ENCODE results near the gene P2RY1.

The P2RY1 gene, protein sequence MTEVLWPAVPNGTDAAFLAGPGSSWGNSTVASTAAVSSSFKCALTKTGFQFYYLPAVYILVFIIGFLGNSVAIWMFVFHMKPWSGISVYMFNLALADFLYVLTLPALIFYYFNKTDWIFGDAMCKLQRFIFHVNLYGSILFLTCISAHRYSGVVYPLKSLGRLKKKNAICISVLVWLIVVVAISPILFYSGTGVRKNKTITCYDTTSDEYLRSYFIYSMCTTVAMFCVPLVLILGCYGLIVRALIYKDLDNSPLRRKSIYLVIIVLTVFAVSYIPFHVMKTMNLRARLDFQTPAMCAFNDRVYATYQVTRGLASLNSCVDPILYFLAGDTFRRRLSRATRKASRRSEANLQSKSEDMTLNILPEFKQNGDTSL

GRCh38 chr3:152834776-152835600 lies at the start of gene P2RY1:
P2RY1 (plus strand) TSS chr3:152835131; CDS start chr3:152835783, 652 bp downstream.
- DNase-seq = peak; percentile 96

DNA sequence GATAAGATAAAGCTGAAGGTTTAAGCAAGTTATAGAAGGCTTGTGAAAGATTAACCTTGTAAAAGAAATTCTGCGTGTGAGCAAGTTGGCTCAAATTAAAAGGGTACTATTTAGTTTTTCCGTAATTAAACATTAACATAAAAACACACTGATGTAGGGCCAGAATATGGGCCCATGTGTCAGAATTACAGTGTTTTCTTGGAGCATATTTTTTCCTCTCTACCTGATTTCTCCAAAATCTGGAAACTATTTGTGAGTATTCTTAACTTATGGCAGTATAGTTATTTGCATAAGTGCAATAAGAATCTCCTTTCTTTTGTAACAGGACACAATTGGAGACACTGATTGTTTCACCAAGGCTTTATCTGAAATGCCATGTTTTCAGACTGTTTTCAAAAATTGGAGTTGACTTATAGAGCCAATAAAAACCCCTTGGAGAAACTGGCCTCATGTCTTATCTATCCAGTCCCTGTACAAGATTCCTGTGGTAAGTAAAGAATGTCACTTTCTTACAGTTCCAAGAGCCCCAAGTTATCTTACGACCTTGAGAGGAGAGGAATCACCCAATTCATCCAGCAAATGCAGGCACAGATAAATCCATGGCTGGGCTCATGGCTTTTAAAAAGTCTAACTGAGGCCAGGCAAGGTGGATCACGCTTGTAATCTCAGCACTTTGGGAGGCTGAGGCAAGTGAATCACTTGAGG lies 47.8 kb upstream of the P2RY1 start:
- peak; percentile 10 for DNase-seq

- no peak for DNase-seq
Observed at GRCh38 chr3:152790651-152791387, 44.1 kb upstream of the P2RY1 start.

DNA sequence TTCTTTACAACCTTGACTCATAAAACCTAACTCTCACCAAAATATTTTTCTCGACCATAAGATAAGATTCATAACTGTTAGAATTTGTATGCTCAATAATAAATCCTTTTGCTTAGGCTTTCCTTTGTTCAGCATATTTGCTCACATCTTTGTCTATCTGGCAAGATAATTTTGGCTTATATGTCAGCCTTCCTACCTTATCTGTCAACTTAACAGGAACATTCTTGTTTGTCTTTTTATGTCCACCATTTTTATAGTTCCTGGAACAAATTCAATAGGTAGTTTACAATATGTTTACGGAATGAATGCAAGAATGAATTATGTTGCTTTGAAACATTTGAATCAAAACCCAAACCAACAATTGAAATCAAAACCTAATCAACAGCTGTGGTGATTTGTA lies 41.0 kb upstream of the P2RY1 start:
- DNase-seq = no peak

DNA sequence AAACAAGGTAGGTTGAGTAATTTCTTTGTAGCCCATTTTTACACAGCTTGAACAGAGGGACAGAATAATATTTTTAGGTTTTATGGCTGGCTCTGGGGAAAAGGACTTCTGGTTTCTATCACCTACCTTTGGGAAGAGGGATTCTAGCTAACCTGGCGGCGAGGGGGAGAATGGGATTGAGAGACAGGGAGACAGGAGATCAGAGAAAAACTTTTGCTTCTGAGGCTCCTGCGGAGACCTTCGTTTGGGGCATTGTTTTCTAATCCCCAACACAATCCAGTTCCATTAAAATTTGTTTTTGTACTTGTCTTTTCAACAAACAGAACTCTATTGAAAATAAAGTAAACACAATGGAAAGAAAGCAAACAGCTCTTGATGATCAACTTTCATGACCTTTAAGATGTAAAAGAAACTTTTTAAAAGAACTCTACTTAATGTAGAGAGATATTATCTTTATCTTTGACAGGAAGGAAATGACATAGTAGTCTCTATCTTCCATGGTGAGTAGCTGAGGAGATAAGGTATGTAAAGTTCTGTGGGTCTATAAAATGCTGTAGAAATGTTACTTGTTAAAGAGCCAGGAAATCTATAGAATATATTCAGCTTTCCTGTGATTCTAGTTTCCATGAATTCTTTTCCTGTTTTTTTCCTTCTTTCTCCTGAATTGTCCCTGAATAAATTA lies 37.0 kb upstream of the P2RY1 start:
- peak; percentile 47 for DNase-seq

- DNase-seq = peak; percentile 63
Observed at GRCh38 chr3:152811974-152812760, 22.8 kb upstream of the P2RY1 start.

GRCh38 chr3:152817400-152817799 lies 17.5 kb upstream of the P2RY1 start:
- no peak for DNase-seq

DNA sequence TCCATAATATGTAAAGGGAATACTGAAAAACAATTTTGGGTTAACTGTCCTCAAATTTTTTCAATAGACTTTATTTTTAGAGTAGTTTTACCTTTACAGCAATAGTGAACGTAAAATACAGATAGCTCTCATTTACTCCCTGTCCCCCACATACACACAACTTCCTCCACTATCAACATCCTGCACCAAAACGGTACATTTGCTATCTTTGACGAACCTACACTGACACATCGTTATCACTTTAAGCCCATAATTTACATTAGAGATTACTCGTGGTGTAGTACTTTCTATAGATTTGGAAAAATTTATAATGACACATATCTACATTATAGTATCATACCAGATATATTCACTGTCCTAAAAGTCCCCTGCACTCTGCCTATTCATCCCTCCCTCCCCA lies 16.9 kb upstream of the P2RY1 start:
- DNase-seq = peak; percentile 66

- DNase-seq = no peak
Observed at GRCh38 chr3:152823173-152823572, 11.8 kb upstream of the P2RY1 start.

DNA sequence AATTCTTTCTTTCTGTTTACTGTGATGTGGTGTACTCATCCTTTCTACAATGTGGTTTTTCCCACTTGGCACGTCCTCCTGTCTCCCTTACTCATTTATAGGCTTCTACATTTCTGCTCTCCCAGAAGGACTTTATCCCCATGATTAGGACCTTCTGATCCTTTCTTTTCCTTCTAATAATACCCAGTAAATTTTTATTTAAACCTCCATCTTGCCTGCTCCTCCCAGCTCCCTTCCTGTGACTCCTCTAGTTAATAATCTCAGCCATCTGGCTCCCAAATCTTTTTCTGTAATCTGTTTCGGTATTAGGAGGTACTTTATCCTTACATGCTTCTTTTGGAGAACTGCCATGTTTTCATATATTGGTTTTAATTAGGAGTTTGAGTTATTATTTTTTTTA lies 11.2 kb upstream of the P2RY1 start:
- DNase-seq = no peak

DNA sequence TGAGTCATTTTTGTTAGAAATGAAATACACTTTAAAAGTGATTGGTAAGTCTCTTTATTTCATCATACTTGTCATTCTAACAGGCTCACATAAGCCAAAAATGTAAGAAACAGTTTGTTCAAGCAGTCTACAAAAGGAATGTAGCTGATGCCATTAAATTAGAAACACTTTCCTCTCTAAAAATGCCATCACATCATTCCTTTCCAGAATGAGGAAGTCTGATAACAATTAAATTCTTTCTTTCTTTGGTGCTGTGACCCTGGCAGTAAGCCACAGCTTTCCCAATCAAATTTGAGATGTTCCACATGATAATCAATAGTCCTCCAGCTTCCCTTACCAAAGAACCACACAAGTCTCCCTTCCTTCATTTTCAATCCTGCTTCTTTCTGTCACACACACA lies 9.4 kb upstream of the P2RY1 start:
- DNase-seq = peak; percentile 12

- no peak for DNase-seq
Observed at GRCh38 chr3:152826476-152826875, 8.5 kb upstream of the P2RY1 start.

DNA sequence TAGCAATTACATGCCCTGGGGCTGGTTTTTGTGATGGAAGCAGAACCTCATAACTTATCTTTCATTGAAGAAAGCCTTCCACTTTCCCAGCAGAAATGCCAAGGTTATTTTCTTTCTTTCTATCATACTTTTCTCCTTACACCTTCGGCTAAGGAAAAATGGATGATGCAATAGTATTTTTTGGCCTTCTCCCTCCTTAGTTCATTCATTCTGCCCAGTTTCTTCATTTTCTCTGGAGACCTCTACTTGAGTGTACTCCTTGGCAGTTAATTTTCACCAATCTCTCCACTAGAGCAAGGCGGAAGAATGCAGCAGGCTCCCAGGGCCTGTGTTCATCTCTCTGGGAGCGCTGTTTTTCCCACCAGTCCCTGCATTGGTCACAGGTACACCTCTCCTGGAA lies 7.6 kb upstream of the P2RY1 start:
- no peak for DNase-seq

DNA sequence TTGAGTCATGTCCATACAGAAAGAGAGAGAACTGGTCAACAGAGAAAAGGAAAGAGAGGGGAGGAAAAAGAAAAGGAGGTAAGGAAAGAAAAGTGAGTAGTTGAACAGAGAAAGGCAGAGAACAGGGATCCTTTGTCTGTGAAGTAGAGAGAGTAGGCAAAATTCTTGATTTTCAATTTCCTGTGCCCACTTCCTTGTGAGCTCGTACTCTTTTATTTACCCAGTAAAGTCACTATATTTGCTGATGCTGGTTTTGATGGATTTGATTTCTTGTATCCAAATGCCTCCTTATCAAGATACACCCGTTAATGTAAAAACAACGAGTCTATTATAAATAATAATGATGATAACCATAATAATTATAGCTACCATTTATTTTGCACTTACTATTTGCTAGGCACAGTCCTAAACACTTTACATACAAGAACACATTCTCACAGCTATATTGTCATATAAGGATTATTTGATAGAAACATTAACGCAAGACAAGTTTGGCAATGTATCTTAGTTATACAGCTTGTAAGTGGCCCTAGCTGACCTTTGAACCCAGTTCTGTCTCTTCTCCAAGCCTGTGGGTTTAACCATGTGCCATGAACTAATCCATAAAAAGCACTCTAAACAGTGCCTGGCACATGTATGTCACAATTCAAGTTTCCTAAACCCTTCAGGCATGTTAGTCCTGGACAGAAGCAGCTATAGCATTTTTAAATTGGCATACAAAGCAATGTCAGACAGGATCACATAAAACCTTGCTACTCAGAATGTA lies 6.7 kb upstream of the P2RY1 start:
- DNase-seq = no peak

GRCh38 chr3:152830245-152830644 lies 4.7 kb upstream of the P2RY1 start:
- DNase-seq = no peak

DNA sequence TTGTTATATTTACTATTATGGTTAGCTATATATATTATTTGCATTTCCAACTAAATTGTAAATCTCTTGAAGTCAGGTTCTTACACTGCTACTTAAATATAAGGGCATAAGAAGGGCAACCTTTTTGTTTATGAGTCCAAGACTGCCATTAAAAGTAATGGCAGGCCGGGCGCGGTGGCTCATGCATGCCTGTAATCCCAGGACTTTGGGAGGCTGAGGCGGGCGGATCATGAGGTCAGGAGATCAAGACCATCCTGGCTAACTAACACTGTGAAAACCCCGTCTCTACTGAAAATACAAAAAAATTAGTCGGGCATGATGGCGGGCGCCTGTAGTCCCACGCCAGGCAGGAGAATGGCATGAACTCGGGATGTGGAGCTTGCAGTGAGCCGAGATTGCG lies 2.9 kb upstream of the P2RY1 start:
- no peak for DNase-seq

DNA sequence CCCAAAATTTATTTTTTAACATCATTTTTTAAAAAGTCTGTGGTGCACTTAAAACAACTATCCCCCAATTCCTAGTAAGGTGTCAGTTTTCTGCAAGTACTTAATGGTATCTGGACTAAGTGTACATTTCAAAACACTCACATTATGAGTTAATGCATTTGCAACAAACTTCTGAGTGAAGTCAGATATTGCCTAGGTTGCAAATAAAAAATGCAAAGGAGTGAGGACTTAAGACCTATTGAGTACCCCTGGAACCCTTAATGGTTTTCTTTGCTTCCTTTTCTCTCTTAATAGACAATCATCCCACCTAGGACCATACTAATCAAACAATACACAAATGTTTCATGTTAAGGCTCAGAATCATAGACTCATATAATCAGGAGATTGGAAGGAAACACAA lies 1.8 kb upstream of the P2RY1 start:
- DNase-seq = no peak

DNA sequence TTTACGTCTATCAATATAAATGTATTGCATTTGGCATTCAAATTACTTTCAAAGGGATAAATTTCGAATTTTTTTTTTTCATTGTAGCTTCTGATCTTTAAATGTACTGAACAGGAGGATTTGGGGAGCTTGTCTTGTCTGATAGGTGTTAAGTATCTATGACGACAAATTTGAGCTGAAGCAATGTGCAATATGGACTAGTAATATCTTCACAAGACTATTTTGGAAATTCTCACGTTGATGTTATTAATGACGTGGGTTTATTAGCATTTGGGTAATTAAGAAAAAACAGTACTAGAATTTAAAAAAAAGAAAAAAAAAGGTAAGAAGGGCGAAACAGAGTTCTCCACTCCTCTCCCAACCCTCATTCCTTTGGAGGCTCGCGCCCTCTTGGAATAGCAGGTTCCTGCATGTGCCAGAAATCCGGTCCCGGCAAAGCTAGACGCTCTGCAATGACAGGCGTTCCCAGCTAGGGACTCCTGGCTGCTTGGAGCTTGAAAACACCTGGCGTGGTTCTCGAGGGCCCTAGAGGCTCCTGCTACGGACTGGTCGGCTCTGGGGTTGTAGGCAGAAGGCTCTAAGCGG lies 648 bp upstream of the P2RY1 start:
- no peak for DNase-seq

DNA sequence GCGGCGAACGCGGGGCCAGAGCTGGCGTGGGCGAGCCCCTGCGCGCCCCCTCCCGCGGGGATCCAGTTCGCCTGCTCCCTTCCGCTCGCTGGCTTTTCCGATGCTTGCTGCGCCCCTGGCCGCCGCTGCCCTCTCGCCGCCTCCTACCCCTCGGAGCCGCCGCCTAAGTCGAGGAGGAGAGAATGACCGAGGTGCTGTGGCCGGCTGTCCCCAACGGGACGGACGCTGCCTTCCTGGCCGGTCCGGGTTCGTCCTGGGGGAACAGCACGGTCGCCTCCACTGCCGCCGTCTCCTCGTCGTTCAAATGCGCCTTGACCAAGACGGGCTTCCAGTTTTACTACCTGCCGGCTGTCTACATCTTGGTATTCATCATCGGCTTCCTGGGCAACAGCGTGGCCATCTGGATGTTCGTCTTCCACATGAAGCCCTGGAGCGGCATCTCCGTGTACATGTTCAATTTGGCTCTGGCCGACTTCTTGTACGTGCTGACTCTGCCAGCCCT lies 721 bp downstream of the P2RY1 start:
- peak; percentile 56 for DNase-seq

GRCh38 chr3:152836269-152836668 lies 1.3 kb downstream of the P2RY1 start:
- no peak for DNase-seq

Measured in hematopoietic multipotent progenitor cell treated with erythropoietin and hydrocortisone succinate and interleukin-3 and kit ligand, for 4 days (in vitro differentiated cells).